HG03066 (cell line): ENCODE results near the gene MAJIN.

Experiments used
- ATAC-seq: cut with Tn5 transposase; IDR thresholded peaks from one replicate; pipeline ENCODE4 v1.9.1; 2021; ENCODE audit warnings: low read depth; ENCODE audit not compliant: unreplicated experiment

Gene MAJIN

GRCh38 chr11:64896448-64897022 lies 75.4 kb downstream of the MAJIN start:
- ATAC-seq = no peak

DNA sequence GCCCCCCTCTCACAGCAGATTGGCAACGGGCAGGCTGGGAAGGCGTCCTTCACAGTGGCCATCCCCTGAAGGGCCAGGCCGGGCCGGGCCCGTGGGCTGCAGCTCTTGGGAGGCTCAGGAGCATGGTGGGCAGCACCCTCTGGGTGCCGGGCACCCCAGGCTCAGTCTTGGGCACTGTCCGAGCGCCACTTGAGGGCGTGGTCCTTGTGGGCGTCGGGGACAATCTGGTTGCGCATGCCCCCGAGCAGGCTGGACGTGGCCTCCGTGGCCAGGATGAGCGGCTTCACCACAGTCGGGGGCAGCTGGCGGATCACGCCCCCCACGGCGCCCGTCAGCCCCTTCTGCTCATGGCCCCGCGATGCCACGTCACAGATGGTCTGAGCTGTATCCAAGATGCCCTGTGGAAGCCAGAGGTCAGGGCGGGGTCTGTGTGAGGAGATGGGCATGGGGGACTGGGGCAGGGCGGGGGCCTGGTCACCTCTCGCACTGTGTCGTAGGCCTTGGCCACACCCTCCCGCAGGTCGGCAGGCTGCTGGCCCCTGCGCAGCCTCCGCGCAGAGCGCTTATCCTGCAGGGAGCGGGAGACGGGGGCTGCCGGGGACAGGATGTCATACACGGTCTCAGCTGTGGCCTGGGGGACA lies 77.0 kb downstream of the MAJIN start:
- no peak for ATAC-seq

DNA sequence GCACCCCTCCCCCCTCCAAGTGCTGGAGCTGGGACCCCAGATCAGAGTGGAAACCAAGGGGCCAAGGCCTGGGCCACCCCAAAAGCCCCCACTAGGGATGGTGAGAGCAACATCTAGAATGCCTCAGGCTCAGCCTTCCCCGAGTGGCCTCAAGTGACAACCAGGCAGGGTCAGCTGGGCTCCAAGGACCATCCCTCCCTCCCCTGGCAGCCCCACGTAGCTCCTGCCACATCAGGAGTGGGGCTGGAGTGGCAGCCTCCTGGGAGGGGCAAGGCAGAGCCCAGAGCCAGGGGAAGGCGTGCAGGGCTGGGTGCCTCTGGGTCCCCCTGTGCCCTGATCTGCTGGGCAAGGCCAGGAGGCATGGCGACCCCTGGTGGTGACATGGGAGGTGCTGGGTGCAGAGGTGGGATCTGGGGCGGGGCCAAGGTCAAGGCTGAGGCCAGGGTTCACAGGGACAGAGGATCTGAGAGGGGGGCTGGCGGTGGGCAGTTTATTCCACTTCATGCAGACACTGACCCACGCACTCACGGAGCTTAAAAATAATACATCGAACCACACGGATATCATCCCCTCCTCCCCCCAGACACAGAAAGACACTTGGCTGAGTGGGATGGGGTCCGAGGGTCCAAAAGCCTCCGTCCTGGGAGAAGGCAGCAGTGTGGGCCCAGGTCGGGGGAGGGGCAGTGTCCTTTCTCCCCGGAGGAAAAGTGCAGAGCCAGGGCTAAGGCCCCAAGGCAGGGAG lies 77.7 kb downstream of the MAJIN start:
- peak; percentile 67 for ATAC-seq

DNA sequence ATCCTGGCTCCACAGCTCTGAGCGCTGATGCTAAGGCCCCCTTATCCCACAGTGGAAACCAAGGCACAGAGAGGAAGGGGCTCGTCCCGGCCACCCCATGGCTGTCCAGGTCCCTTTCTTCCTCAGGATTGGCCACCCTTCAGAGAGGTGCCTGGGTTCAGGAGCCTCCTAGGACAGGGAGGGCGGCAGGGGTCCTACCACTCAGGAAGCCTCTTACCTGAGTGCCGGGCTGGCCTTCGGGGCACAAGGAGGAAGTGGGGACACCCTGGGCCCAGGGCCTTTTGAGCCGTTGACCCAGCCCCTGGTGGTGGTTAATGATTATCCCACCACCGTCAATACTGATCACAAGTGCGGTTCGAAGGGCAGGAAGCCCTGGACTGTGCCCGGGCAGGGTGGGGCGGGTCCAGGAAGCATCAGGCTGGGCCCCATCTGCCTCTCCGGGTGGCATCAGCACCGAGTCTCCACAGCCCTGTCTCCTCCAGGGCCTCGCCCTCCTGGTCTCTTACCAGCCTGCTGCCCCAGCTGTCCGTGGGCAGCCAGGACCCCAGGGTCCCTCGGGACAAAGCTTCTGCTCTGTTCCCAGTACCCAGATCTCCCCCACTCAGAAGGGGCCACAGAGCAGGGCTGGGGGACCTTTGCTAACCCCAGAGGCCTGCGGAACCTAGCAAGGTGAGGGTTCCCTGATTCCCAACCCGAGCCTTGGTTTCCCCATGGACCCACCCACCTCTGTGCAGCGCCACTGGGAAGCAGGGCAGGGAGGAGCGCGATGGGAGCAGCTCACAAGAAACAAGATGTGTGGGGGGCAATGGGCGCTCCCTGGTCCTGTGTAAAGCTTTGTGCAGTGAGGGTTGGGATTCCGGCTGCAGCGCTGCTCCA lies 78.5 kb downstream of the MAJIN start:
- ATAC-seq = no peak

DNA sequence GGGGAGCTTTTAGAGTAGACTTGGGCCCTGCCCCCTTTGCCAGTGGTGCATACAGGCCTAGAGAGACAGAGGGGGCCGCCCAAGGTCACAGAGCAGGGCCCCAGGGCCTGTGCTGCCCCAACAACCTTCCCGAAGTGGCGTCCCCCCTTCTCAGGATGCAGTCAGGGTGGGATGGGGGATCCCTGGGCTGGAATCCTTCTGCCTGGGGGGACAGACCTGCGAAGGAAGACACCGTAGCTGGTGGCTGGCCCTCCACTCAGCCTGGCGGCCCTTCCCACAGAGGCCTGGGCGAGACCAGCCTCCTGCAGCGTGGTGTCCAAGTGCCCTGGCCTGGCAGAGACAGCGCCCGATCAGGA lies 79.1 kb downstream of the MAJIN start:
- ATAC-seq = no peak

DNA sequence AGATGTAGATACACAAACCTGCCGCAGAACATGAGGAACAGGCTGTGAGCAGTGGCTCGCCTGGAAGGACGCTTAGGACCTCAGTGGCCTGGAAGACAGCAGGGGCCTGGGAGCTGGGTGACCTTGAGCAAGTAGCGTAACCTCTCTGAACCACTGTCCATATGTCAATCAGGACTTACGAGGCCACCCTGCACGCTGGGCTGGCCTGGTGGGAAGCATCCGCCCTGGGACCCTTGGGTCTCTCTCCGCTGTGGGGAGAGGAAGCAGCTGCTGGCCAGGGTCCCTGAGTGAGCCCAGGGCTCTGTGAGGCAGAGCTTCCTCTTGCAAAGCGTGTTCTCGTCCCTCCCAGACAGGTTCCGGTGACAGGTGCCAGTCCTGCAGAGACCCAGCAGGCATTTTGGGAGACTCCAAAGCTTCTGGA lies 79.5 kb downstream of the MAJIN start:
- no peak for ATAC-seq

DNA sequence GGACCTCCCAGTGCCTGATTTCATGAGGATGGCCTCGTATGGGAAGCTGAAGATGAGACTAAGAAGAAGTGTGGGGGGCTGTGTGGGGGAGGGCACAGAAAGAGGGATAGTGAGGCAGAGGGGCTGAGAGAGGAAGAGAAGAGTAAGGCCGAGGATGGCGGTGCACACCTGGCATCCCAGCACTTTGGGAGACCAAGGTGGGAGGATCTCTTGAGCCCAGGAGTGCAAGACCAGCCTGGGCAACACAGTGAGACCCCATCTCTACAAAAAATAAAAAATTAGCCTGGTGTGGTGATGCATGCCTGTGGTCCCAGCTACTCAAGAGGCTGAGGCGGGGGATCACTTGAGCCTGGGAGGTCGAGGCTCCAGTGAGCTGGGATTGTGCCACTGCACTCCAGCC lies 80.0 kb downstream of the MAJIN start:
- no peak for ATAC-seq

DNA sequence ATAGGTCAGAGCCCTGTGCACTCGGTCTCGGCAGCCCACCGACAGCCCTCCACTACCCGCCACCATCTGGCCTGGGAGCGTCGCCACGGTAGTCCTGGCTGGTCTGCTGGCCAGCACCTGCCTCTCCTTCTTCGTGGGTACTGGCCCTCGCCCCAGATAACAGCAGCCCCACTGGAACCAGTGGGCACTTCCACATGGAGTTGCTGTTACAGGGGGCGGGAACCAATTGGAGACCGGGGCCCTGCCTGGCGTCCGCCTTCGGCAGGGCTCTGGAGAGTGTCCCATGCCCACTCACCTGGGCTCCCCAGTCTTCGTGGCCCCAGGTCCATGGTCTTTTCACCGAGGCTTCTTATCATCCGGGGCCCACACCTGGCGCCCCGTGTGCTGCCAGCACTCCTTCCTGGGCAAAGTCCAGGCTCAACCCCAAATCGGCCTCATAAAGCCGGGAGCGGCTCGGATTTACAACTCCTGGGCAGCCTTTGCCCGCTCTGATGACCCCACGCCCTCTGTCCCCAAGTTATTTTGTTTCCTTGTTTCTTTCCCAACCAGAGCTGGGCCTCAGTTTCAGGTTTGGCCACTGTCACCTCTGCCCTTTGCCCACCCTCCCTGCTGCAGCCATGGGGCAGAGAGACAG lies 80.6 kb downstream of the MAJIN start:
- ATAC-seq = no peak

DNA sequence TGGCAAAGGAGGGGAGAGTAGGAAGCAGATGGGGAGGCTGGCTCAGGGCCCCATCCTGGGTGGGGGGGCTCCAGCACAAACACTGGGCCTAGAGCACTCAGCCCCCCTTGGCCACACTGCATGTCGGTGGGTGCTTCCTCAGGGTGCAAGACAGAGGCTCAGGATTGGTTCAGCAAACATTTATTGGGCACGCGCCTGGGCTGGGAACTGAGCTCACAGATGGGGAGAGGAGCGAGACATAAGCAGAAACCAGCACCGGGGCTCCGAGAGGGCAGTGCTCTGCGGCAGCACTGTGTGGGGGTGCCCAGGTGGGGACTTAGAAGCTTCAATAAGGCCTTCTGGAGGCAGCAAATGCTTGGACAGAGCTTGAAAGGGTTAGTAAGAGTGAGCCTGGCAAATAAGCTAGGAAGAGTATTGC lies 81.4 kb downstream of the MAJIN start:
- no peak for ATAC-seq

GRCh38 chr11:64888729-64889511 lies 83.0 kb downstream of the MAJIN start:
- ATAC-seq = no peak

DNA sequence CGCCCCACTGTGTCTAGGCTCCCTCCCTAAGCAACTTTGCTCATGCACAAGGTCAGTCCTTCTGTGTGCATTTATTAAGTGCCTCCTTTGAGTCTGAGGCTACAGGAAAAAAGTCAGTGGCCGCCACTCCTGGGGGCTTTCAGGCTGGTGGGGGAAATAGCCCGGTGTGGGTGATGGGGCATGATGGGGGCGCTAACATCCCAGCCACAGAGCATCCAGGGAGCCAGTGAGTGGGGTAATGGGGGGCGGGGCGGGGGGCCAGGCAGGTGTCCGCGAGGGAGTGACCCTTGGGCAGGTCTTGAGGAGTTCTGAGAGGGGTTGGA lies 83.5 kb downstream of the MAJIN start:
- no peak for ATAC-seq
